ENCODE data around the gene SRPRB. TPM values are rescaled to one million over a fixed set of nuclear protein-coding genes. Genes with fewer than 3 reads are reported as not detected.
A peak's percentile ranks its signal among the peaks of the same experiment; 100 is the strongest.

SRPRB gene
- total and polyA plus RNA-seq, 2 experiments from 2014 or later: 25.6 to 36.0 TPM

DNA sequence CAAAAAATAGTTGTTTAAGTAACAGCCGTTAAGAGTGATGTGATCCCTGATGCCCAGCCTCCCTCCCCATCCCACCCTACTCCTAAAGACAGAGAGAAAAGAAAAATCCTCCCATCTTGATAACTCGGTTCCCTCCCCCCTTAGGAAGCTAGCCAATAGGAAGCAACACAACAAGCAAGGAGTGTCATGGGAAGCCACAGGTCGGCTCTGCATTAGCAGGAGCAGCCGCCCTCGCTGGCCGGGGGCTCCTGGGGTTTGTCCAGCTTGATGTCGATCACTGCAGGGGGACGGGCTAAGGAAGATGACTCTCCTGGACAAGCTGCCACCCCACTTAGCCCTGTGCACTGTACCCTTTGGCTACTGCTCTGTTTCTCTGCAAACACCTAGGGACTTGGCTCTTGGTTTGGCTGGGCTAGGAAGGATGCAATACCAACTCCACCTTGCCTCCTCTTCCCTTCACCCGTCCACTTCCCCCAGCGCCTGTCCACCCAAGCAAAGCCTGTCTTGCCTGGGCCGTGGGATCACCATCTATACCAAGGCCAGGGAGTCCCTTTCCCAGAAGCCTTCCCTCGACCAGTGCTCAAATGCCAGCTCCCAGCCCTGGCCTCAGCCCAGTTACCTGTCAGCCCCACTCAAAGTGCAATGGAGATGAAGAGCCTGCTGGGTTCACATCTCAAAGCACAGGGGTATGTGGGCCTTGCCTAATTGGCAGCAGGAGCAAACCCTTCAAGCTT lies 23.1 kb downstream of the SRPRB start:
- H3K27ac Mint-ChIP-seq: no peak overlapping the region
- Histone ChIP-seq H3K4me3 (no peak overlapping the region), H3K27me3 (ENCODE audit: insufficient read depth) (no peaks in the 10 kb centered on the region), H3K79me2 (replicated peaks; ENCODE audit: insufficient read depth) (no peaks in the 10 kb centered on the region), H3F3A (replicated peaks; ENCODE audit: low read depth) (no peaks in the 10 kb centered on the region), H3K4me1 (ENCODE audit: insufficient read depth) (no peaks in the 10 kb centered on the region), H2AFZ (no peak overlapping the region), H3K36me3 (ENCODE audit: insufficient read depth) (no peaks in the 10 kb centered on the region), H4K20me1 (replicated peaks; ENCODE audit: insufficient read depth) (no peaks in the 10 kb centered on the region), H3K27ac (ENCODE audit: low read depth) (peak overlapping the region; percentile 39; the same call in 1 of the 2 replicates), H3K9me2 (ENCODE audit: insufficient read depth) (peaks cover 4% of the 10 kb centered on the region; the same call in 1 of the 2 replicates), H3K4me2 (no peak overlapping the region)
- H3K4me3 Mint-ChIP-seq: no peak overlapping the region
- ATAC-seq (peak; percentile 94), DNase-seq (ENCODE audit: low spot score) (peak; percentile 71)
- no peaks in the 10 kb centered on the region for H3K9me3 Mint-ChIP-seq
- H3K27me3 Mint-ChIP-seq (ENCODE audit: insufficient read depth, low read depth, poor library complexity): peaks cover 8% of the 10 kb centered on the region
- H3K36me3 Mint-ChIP-seq (ENCODE audit: low read depth): peaks cover 21% of the 10 kb centered on the region
- TF ChIP-seq NANOG (IDR thresholded peaks at IDR 0.05; ENCODE audit: borderline replicate concordance) (no peak), POLR2AphosphoS5 (IDR thresholded peaks at IDR 0.05; ENCODE audit: low read depth) (no peak), EZH2phosphoT487 (IDR thresholded peaks at IDR 0.05; ENCODE audit: unreplicated experiment) (no peak), EZH2 (IDR thresholded peaks at IDR 0.05; ENCODE audit: low read depth, unreplicated experiment) (no peak), CREB1 (CRISPR knock-in tag; IDR thresholded peaks at IDR 0.05; ENCODE audit: low read depth) (no peak), ZNF331 (CRISPR knock-in tag; IDR thresholded peaks at IDR 0.05; ENCODE audit: low read depth) (no peak), STAT1 (IDR thresholded peaks at IDR 0.05; ENCODE audit: unreplicated experiment) (no peak)
- H3K4me1 Mint-ChIP-seq: peaks cover 3% of the 10 kb centered on the region; the same call in 1 of the 3 replicates

- H4K20me1 ChIP-seq (replicated peaks; ENCODE audit: insufficient read depth): no peaks in the 10 kb centered on the region
- no peaks in the 10 kb centered on the region for H3K9me2 ChIP-seq (ENCODE audit: insufficient read depth)
- no peak overlapping the region for H3K4me3 Mint-ChIP-seq
- no peak overlapping the region for H3K27ac Mint-ChIP-seq
- H3K4me1 ChIP-seq (ENCODE audit: insufficient read depth): no peaks in the 10 kb centered on the region
- DNase-seq (ENCODE audit: low spot score) (no peak), ATAC-seq (no peak)
- peaks cover 16% of the 10 kb centered on the region for H3K36me3 Mint-ChIP-seq (ENCODE audit: low read depth)
- H3K4me1 Mint-ChIP-seq: peaks cover 3% of the 10 kb centered on the region; the same call in 1 of the 3 replicates
- H3K79me2 ChIP-seq (replicated peaks; ENCODE audit: insufficient read depth): no peaks in the 10 kb centered on the region
- H3K36me3 ChIP-seq (ENCODE audit: insufficient read depth): no peaks in the 10 kb centered on the region
- peaks cover 3% of the 10 kb centered on the region for H3K27me3 Mint-ChIP-seq (ENCODE audit: insufficient read depth, low read depth, poor library complexity)
- H3K4me3 ChIP-seq: no peak overlapping the region
- H2AFZ ChIP-seq: no peak overlapping the region
- H3K27ac ChIP-seq (ENCODE audit: low read depth): peak overlapping the region; percentile 39; the same call in 1 of the 2 replicates
- H3K9me3 Mint-ChIP-seq: no peaks in the 10 kb centered on the region
- H3K4me2 ChIP-seq: no peak overlapping the region
- H3K27me3 ChIP-seq (ENCODE audit: insufficient read depth): no peaks in the 10 kb centered on the region
- TF ChIP-seq POLR2AphosphoS5 (IDR thresholded peaks at IDR 0.05; ENCODE audit: low read depth): no peak
- TF ChIP-seq CTCF (conservative IDR thresholded peaks at IDR 0.05; ENCODE audit: low read depth in 2 of 2): no peak
- no peak for TF ChIP-seq ZNF462 (CRISPR knock-in tag; IDR thresholded peaks at IDR 0.05)
- no peak for TF ChIP-seq CREB1 (CRISPR knock-in tag; IDR thresholded peaks at IDR 0.05; ENCODE audit: low read depth)
- TF ChIP-seq NANOG (IDR thresholded peaks at IDR 0.05; ENCODE audit: borderline replicate concordance): no peak
- no peak for TF ChIP-seq ETS1 (IDR thresholded peaks at IDR 0.05)
- no peak for TF ChIP-seq EZH2 (IDR thresholded peaks at IDR 0.05; ENCODE audit: low read depth, unreplicated experiment)
- TF ChIP-seq ZNF114 (CRISPR knock-in tag; IDR thresholded peaks at IDR 0.05): no peak
- no peaks in the 10 kb centered on the region for H3F3A ChIP-seq (replicated peaks; ENCODE audit: low read depth)
Observed at GRCh38 chr3:133829310-133829707, 23.7 kb downstream of the SRPRB start.
